GM21528 (cell line): ENCODE results near the gene SRPK2.
"Not testable (repeated sequence)": the region's sequence is repeated elsewhere in the genome, so short reads cannot be mapped to it uniquely, and the experiment has no call there.

Source experiments
- ATAC-seq: cut with Tn5 transposase; IDR thresholded peaks from one replicate; pipeline ENCODE4 v1.9.1; 2021; ENCODE audit warnings: mild to moderate bottlenecking, moderate library complexity; ENCODE audit not compliant: unreplicated experiment, low FRiP score

The SRPK2 gene

DNA sequence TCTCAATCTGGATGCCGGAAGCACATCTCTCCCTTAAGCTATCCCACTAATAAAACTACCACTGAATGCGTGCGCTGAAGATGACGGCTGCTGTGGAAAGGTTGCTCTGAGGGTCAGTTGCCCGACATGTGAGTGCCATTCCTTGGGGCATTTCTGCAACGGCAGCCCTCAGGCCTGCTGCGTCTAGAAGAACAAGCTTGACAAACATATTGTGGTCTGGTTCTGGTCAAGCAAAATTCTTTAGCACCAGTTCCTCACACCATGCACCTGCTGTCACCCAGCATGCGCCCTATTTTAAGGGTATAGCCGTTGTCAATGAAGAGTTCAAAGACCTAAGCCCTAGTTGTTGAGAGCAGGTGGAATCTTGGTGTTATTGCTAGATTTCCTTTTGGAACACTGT is 184.2 kb downstream of the SRPK2 start:
- no peak for ATAC-seq

DNA sequence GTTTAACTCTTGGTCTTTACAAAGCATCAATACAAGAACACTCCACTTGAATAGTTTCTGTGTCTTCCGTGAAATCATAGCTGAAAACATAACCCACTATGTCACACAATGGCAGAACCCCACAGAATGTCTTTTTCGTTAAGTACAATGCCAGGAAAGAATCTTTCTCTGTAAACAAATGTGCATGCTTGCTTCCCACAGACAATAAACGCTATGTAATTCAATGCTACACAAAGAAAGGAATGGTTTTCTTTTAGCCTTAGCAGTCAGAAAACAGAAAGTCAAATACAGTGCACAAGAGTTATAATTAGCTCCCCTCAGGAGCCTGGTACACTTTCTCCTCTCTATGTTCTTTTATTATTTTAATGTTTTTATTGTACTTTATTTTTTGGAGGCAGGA is 186.1 kb downstream of the SRPK2 start:
- ATAC-seq, result no peak

DNA sequence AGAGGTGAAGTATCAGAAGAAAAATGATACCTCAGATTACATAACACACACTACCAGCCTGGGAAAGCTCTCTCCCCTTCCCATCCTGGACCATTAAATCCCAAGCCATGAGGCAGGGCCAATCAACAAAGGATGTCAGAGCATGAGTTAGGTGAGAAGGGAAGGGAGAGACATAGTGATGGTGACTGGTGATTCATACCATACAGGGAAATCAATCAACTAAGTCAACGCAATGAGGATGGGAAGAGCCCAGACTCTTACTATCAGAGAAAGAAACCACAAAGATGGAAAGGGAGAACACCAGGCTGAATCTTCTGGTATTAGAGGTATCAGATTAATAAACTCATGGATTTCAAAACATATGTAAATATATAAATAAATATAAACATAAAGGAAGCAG is 189.3 kb downstream of the SRPK2 start:
- ATAC-seq, result no peak

DNA sequence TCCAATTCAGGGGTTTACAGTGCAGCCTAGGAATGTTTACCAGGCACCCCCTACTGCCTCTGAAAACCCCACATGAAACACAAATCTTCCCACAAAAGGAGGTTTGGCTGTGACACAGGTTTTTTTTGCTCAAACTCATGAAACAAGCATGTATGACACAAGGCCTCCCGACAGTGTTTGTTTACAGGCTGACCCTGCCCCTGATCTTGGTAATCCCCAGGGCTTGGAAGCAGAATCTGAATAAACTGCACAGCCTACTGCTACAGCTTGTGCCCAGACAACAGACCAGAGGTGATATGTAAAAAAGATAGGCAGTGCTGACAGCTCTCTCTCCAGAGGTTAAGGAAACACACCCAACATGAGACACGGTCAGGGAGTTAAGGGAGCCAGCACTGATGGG is 190.5 kb downstream of the SRPK2 start:
- ATAC-seq, result no peak

DNA sequence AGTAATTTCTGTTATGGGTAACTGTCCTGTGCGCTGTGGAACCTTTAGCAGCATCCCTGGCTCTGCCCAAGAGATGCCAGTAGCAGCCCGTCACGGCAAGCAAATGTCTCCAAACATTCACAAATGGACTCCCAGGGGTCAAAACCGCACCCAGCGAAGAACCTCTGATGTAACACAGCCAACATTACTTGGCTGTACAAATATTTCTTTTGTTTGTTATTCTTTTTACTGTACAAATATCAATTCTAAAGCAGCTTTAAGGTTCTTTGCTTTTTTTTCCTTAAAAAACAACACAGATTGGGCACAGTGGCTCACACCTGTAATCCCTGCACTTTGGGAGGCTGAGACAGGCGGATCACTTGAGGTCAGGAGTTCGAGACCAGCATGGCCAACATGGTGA is 192.2 kb downstream of the SRPK2 start:
- no peak for ATAC-seq

GRCh38 chr7:105195891-105196290 is 192.8 kb downstream of the SRPK2 start:
- no peak for ATAC-seq

- not testable (repeated sequence) for ATAC-seq
Measured at GRCh38 chr7:105194959-105195358, 193.8 kb downstream of the SRPK2 start.

DNA sequence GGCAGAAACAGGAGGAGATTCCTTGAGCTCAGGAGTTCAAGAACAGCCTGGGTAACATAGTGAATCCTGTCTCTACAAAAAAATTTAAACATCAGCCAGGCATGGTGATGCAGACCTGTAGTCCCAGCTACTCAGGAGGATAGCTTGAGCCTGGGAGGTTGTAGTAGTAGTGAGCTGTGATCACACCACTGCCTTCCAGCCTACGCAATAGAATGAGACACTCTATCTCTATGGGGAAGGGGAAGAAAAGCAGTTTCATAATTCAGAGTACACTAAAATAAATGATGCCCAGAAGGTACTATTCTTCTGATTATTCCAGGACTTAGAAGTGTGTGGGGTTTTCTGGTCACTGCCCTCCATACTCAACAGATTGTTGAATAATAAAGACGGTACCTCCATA is 197.4 kb downstream of the SRPK2 start:
- no peak for ATAC-seq

DNA sequence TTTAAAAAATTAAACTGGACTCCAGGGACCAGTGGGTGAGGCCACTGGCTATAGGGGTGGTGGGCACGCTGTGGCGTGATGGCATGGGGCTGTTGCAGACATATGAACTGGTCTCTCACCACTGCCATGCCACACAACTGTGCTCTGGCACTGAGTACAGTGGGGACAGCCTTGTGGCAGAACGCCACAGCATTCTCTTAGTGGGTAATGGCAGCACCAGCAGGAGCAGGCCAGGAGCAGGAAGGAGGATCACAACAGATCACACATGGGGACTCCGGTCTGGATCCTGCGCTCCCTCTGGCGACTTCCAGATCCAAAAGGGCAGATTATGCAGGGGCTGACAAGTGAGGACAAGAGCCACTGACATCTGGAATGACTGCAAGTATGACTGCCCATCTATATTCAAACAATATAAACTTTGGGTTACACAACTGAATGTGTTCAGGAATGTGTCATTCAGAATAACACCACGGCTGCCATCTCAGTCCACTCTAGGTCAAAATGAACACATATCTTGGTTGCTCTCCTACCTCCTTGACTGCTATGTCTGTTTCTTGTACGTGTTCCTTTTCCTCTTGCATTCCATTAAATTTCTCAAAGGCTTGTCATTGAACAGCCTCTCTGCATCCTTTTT is 198.7 kb downstream of the SRPK2 start:
- no peak for ATAC-seq

- ATAC-seq, result no peak
Measured at GRCh38 chr7:105188201-105188600, 200.5 kb downstream of the SRPK2 start.

GRCh38 chr7:105187302-105188169 is 201.2 kb downstream of the SRPK2 start:
- no peak for ATAC-seq

DNA sequence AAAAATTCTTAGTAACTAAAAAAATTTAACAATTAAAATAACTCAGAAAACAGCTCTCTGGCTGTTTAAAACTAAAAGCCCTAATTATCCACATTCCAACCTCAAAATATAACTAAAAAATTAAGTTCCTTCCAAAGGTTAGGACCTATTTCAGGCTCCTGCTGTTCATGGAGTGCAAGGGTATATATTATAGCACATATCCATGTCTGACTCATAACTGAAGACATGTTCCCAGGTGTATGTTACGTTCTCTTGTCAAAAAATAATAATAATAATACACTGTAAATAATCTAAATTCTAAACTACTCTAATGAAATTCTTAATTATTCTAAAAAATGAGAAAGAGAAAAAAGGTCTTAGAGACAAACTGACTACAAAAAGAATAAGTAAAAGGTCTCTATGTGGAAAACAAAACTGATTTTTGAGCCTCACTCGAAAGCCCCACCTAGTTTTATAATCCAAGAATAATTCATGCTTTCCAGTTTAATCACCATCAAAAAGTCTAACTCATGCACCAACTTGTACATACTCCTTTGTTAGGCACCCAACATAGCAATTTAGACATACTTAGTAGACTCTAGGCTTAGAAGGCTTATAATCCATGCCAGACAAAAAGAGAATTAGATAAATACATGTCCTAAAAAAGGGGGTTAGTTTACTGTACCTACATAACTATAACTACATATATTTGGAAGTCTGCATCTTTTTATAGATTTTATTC is 203.3 kb downstream of the SRPK2 start:
- ATAC-seq, result no peak

DNA sequence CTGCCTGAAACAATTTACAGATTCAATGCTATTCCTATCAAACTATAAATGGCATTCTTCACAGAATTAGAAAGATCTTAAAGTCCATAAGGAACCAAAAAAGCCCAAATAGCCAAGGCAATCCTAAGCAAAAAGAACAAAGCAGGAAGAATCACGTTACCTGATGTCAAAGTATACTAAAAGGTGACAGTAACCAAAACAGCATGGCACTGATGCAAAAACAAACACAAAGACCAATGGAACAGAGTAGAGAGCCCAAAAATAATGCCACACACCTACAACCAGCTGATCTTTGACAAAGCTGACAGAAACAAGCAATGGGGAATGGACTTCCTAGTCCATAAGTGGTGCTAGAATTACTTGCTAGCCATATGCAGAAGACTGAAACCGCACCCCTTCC is 208.7 kb downstream of the SRPK2 start:
- no peak for ATAC-seq

GRCh38 chr7:105178928-105179541 is 209.7 kb downstream of the SRPK2 start:
- ATAC-seq, result no peak

- ATAC-seq, result no peak
Measured at GRCh38 chr7:105178177-105178576, 210.5 kb downstream of the SRPK2 start.

- ATAC-seq, result no peak
Measured at GRCh38 chr7:105177026-105177425, 211.7 kb downstream of the SRPK2 start.

- ATAC-seq, result no peak
Measured at GRCh38 chr7:105173586-105173985, 215.1 kb downstream of the SRPK2 start.

DNA sequence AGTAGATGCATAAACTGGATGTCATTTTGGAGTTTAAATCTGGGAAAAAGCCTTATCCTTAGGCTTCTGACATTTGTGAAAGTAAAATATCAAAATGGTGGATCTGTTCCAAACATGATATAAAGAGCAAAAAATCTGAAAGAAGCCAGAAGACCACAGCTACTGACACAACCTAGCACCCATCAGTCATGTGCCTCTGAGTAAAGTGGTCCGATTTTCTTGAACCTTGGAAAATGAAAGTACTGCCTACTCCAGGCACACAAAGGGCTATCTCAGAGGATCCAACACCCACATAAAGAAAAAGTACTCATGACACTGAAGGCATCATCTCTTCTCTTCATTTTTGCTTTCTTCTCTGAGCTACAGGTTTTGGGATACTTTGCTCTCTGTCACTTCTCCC is 224.0 kb downstream of the SRPK2 start:
- ATAC-seq, result no peak

GRCh38 chr7:105163718-105164117 is 225.0 kb downstream of the SRPK2 start:
- ATAC-seq, result no peak

DNA sequence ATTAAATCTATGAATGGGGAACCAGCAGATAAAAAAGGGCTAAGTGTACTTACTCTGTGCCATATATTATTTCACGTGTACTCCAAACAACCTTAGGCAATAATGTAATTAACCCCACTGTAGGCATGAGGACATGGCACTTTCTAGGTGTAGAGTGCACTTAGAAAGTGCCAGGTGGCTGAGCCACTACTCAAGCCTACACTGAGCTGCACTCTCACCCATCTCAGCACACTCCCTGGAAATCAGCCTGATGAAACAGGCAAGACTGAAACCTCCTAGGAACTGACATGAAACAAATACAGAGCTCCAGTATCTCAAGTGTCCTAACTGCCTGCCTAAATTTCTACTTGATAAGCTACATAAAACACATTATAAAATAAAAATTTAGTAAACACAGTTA is 227.4 kb downstream of the SRPK2 start:
- ATAC-seq, result no peak

DNA sequence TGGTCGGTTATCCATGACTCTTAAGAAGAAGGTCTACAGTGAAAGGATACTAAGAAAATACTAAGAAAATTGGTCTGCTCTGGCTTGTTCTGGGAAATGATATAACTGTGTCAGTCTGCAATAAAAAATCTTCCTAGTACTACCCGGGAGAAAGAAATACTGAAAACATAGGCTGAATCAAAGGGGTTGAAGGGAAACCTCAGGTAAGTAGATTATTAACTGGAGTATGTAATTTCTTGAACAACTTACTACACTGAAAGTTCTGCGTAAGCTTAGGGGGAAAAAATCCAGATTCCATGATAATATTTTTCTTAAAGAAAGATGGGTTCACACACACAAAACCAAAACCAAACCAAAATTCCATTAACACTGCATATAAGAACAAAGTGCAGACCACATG is 231.4 kb downstream of the SRPK2 start:
- no peak for ATAC-seq
